ENCODE results near the gene COL4A6.

- TF ChIP-seq CTCF (IDR thresholded peaks at IDR 0.05; ENCODE audit: poor library complexity, severe bottlenecking) (no peak), POLR2AphosphoS5 (IDR thresholded peaks at IDR 0.05) (no peak), EP300 (conservative IDR thresholded peaks at IDR 0.05; ENCODE audit: poor library complexity, severe bottlenecking) (no peak), EZH2 (IDR thresholded peaks at IDR 0.05; ENCODE audit: borderline replicate concordance, insufficient read depth, low read length, poor library complexity, severe bottlenecking) (no peak)
These were observed 220.3 kb downstream of the COL4A6 start for GRCh38 chrX:108217876-108218275.

Measured in neural cell (in vitro differentiated cells).